Activated gamma-delta T cell treated with Interleukin-2 at 50 U/mL for 16 hours (primary cell): ENCODE measurements around the gene FARSB.
"Not testable (repeated sequence)": the region's sequence is repeated elsewhere in the genome, so short reads cannot be mapped to it uniquely, and the experiment has no call there.

Source experiments
- DNase-seq: peaks from one replicate; pipeline ENCODE4 v3.0.0-alpha.2; 2020

Gene FARSB

DNA sequence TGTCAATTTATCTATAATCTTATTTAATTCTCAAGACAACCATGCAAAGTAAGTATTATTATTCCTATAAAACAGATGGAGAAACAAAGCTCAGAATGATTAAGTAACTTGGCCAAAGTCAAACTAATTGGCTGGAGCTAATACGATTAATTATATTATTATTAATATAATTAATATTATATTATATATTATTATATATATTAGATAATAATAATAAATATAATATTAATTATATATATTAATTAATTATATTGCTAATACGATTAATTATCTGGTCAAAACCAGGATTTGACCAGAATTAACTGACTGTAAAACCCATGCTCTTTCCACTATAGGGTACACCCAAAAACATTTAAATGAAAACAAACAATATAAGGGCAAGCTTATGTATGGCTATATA is 52.4 kb downstream of the FARSB start:
- DNase-seq = no peak

DNA sequence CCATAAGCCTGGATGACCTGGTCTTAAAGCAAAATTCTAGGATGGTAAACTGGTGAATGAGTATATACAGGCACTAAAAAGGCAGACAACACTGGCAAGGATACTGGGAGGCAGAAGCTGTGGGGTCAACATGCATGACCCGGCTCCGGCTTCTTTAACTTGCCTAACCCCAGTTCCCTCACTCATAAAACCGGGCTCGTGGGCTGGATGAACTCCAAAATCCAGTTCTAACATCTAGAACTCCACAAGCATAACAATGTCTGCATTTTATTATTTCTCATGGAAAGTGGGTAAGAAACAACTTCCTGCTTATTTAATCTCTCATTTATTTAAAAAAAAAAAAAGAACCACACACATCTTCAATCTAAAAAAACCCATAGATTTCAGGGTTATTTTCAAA is 57.3 kb downstream of the FARSB start:
- no peak for DNase-seq

- no peak for DNase-seq
Observed at GRCh38 chr2:222595581-222595980, 60.3 kb downstream of the FARSB start.

- DNase-seq = no peak
Observed at GRCh38 chr2:222594679-222595078, 61.2 kb downstream of the FARSB start.

- DNase-seq = no peak
Observed at GRCh38 chr2:222592176-222592575, 63.7 kb downstream of the FARSB start.

- no peak for DNase-seq
Observed at GRCh38 chr2:222591661-222592060, 64.2 kb downstream of the FARSB start.

- DNase-seq = not testable (repeated sequence)
Observed at GRCh38 chr2:222584589-222584988, 71.3 kb downstream of the FARSB start.

GRCh38 chr2:222582928-222583327 is 73.0 kb downstream of the FARSB start:
- DNase-seq = no peak

- DNase-seq = no peak
Observed at GRCh38 chr2:222577341-222577740, 78.6 kb downstream of the FARSB start.

DNA sequence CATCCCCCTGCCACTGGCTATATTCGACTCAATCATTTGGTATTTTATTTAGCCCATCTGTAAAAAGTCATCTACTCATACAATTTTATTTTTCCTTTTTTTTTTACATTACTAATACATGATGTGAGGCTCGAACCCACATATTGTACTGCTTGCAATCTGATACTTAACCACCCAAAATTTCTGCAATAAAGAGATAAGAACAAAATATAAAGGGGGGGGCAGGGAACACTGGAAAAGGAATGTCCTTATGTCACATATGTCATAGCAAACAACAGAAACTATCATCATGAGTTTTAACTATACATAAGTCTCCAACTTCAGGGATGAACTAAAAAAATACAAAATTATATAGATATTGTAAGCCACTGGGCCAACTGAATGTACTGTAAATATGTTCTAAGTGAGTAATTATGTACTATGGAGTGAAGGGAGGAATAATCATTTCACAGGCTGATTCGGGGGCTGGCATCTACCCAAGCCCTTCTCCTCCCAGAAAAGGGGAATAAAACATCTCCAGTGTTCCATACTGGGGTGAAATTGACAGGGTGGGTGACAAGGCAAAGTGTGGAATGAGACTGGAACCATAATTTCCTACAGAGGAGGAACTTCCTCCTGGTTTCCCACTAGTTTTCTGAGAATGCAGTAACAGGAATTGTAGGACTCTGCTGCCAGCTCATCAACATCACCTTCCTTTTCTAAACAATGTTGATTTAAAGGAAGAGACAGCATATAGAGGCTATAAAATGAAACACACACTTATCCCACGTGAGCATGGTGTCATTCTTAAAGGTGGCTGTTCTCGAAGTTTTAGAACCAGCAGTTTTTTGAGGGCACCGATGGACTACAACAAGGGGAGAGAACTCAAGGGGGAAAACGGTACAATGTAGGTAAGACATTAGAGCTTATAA is 79.5 kb downstream of the FARSB start:
- DNase-seq = no peak

DNA sequence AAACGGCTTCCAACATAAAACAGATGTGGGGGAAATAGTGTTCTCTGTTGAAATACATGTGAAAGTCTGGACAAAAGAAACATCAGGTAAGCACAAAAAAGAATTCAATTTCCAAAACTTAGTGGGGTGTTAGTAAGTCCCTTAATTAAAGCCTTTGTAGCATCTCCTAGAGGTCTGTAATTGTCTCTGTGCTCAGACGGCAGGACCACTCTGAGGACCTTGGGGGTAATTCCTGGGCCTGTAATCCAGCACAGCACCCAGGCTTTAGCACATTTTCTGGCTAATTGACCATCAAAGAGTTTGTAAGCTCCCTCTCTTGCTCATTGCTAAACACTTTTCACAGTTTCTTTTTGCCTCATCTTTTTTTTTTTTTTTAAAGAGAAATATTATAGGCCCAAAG is 80.3 kb downstream of the FARSB start:
- DNase-seq = no peak

DNA sequence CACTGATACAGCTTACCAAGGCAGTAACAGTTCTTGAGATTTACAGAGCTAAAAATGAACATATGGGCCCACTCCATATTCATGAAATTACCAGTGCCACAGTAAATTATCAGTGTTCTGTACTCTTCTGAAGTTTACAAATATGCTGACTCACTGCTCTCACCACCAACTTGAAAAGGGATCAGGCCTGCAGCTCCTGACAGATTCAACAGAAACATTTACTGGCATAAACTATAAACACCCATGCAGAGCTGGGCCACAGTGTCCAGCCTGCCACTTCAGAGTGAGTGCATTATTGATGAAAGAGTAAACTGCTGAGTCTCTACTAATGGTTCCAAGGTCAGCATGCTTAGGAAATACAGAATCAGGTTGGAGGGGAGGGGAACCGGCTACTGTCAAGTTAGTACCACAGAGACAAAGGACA is 83.1 kb downstream of the FARSB start:
- DNase-seq = no peak

GRCh38 chr2:222572264-222572721 is 83.6 kb downstream of the FARSB start:
- DNase-seq = no peak

GRCh38 chr2:222569826-222570225 is 86.1 kb downstream of the FARSB start:
- DNase-seq = no peak

GRCh38 chr2:222568865-222569264 is 87.0 kb downstream of the FARSB start:
- no peak for DNase-seq

DNA sequence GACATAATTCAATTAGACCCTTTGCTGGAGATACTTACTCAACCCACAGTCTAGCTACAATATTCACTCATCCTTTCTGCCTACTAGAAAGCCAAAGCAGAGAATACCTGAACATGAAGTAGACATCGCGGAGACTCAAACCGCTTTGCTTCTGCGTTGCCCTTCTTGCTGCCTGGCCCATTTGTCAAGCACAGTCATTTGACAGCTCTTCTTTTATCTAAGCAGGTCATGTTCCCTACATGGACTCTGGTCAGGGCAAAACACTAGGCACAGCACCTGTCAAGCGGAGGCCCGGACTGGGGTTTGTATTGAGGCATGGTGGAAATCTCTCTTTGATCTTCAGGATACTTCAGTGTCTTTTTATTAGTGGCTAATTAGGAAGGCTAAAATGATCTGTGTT is 89.7 kb downstream of the FARSB start:
- no peak for DNase-seq

DNA sequence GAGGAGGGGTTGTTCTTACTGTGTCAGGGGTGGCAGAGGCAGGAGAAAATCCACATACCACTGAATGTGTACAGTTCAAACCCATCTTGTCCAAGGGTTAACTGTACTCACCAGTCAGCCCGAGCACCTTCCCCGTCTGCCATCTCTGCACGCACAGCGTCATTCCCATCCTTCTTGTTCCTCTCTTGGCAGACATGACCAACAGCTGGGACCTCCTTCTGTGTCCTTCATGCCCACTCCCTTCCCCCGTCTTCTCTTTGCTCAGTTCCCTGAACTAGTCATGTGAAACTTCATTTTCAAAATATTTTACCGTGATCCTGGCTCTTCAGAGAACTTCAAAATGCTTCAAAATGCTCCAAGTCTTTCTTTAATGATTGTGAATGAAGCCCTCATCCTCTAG is 92.0 kb downstream of the FARSB start:
- DNase-seq = no peak

DNA sequence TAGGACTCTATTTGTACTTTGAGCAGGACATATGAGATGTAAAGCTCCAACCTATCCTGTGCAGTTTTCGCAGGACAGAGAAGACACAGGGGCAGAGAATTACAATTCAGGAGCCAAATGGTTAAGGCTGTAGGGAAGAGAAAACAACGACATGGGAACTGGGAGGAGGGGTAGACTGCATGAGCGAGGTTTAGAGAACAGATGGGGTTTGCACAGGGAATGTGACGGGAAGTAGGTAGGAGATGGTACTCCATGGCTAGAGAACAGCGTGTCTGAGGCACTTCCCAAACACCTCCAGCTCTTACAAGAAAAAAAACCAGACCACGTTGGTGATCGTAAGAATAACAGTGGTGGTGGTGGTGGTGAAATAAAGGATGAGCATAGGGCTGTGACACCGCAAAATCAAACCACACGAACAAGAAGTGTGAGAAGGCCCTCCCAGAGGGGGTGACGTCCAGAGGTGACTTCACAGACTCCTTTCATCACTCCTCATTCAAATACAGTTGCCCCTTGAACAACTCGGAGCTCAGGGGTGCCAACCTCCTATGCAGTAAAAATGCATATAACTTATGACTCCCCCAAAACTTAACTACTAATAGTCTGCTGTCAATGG is 92.7 kb downstream of the FARSB start:
- DNase-seq = no peak

DNA sequence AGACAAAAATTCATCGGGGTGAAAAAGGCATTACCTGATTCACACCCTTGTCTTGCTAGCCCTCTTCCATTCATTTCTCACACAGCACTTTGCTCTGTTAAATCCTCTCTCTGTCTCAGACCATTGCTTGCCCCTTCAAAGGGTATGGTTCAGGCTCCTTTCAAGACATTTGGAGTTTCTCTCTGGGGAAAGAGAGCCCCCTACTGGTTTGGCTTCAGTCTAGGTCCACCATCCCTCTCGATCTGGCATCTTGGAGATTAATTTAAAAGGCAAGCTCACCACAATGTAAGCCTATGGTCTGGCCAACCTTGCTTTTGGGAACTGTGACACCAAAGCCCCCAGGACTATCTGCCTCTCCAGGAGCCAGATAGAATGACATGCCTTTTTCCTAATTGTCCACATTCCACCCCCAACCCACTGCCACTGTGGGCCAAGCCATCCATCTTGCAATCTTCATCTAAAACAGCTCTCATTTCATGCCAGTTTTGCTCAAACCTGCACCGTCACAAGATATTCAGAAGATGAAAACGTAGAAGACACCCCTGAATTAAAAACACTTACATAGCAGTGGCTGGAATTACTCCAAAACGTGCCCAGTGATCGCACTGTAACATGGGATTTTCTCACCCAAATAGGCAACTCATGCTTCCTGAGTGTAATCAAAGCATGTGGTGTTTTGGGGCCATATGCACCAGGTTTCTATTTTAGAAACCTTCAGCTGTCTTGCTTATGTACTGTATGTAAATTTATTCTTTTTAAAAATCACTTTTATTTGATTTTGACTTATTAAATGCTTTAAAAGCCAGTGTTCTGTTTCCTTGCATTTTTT is 93.9 kb downstream of the FARSB start:
- DNase-seq = no peak

GRCh38 chr2:222561151-222561550 is 94.7 kb downstream of the FARSB start:
- no peak for DNase-seq

- DNase-seq = no peak
Observed at GRCh38 chr2:222554517-222554916, 101.4 kb downstream of the FARSB start.

- DNase-seq = no peak
Observed at GRCh38 chr2:222548992-222549391, 106.9 kb downstream of the FARSB start.

DNA sequence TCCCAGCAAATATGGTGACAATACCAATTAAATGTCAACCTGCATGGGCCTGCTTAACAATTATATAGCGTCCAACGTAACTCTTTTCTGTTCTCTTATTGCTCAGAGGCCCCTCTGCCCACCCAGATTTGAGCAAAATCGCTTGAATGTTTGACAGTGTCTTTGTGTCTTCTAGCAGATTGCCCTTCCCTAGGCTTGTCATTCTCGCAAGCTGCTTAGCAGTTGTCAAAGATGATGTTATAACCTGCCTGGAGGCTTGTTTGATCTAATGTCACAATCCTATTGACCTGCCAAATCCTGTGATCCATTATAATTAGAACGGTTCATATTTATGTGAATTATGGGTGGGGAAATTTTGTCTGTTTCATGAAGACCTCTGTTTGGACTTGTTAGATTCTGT is 108.8 kb downstream of the FARSB start:
- DNase-seq = no peak
